Esophagus squamous epithelium (tissue), 4 donors: ENCODE results near the gene AFAP1L1.

Experiments
- POLR2A ChIP-seq, 4 donors: fragments of 450-650 bp; IDR thresholded peaks; one replicate each; pipeline ENCODE4 v1.6.1; 2017; ENCODE audit warnings: antibody characterized with exemption in 4 of 4, mild to moderate bottlenecking in 4 of 4, moderate library complexity in 3 of 4
- TF ChIP-seq, protein P1 (sequence below), 6 experiments: fragments of 450-650 bp in 4 of 6; fragments of 200-600 bp in 2 of 6; sonication (generic) in 2 of 6; IDR thresholded peaks; one replicate each; pipeline ENCODE4 v1.5.1; 2016 to 2019; ENCODE audit warnings: antibody characterized with exemption in 6 of 6, mild to moderate bottlenecking in 4 of 6, moderate library complexity in 4 of 6

DNA sequence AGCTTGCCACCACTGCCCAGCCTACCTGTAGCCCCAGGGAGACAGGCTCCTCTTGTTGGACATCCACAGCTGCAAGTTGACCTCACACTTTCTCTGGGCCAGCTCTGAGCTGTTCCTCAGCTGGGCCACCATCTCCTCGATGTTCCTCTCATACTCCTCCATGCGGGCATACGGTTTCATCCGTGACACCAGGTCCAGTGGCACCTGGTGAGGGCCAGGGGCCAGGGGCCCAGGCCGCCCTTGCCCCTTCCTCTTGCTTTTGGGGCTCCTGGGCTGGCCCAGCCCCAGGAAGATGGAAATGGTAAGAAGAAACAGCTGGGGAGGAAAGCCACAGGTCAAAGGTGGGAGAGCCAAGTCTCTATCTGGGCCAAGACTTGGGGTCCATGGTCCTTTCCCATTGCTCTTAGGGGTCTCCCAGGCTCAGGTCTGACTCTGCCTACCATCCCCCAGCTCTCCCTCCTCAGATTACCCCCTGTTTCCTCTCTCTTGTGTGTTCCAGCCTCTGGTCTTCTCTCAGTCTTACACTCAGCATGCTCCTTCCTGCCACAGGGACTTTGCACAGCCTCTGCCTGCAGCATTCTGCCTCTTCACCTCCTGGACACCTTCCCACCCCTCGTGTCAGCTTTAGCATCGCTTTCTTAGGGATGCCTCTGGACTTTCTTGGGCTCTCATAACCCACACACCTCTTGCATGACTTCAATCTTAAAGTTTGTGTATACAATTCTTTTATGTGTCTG is 105.2 kb downstream of the AFAP1L1 start:
- TF ChIP-seq, protein P1, sequence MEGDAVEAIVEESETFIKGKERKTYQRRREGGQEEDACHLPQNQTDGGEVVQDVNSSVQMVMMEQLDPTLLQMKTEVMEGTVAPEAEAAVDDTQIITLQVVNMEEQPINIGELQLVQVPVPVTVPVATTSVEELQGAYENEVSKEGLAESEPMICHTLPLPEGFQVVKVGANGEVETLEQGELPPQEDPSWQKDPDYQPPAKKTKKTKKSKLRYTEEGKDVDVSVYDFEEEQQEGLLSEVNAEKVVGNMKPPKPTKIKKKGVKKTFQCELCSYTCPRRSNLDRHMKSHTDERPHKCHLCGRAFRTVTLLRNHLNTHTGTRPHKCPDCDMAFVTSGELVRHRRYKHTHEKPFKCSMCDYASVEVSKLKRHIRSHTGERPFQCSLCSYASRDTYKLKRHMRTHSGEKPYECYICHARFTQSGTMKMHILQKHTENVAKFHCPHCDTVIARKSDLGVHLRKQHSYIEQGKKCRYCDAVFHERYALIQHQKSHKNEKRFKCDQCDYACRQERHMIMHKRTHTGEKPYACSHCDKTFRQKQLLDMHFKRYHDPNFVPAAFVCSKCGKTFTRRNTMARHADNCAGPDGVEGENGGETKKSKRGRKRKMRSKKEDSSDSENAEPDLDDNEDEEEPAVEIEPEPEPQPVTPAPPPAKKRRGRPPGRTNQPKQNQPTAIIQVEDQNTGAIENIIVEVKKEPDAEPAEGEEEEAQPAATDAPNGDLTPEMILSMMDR (IDR thresholded peaks at IDR 0.05) = no peak
- no peak for TF ChIP-seq POLR2A (IDR thresholded peaks at IDR 0.05)
